ENCODE results near the gene LRRC2.

- TF ChIP-seq CTCF (IDR thresholded peaks at IDR 0.05; ENCODE audit: low read length) (no peak), EZH2phosphoT487 (IDR thresholded peaks at IDR 0.05; ENCODE audit: low read length) (no peak)
Observed at GRCh38 chr3:46470831-46471230, 95.3 kb downstream of the LRRC2 start.
